OCI-LY3 (cell line): ENCODE data around the gene ZNF512.

Experiments used
- EZH2phosphoT487 ChIP-seq: fragments of 200-600 bp; shearing (Covaris generic); IDR thresholded peaks from 2 replicates; pipeline ENCODE4 v1.6.1; 2018; ENCODE audit warnings: antibody characterized with exemption, mixed run types, low read depth
- TF ChIP-seq, protein P1 (sequence below): fragments of 200-600, 300-600 bp; sonication (generic); IDR thresholded peaks from 2 replicates; pipeline ENCODE4 v1.5.1; 2014; ENCODE audit warnings: antibody characterized with exemption, low read length, low read depth

GRCh38 chr2:27624943-27625342 is 42.1 kb downstream of the ZNF512 start:
- no peak for TF ChIP-seq EZH2phosphoT487
- TF ChIP-seq, protein P1, sequence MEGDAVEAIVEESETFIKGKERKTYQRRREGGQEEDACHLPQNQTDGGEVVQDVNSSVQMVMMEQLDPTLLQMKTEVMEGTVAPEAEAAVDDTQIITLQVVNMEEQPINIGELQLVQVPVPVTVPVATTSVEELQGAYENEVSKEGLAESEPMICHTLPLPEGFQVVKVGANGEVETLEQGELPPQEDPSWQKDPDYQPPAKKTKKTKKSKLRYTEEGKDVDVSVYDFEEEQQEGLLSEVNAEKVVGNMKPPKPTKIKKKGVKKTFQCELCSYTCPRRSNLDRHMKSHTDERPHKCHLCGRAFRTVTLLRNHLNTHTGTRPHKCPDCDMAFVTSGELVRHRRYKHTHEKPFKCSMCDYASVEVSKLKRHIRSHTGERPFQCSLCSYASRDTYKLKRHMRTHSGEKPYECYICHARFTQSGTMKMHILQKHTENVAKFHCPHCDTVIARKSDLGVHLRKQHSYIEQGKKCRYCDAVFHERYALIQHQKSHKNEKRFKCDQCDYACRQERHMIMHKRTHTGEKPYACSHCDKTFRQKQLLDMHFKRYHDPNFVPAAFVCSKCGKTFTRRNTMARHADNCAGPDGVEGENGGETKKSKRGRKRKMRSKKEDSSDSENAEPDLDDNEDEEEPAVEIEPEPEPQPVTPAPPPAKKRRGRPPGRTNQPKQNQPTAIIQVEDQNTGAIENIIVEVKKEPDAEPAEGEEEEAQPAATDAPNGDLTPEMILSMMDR, result no peak
